PC-9 (cell line): ENCODE data around the gene CLCA1.

Experiments
- EZH2 ChIP-seq: fragments of 200-600 bp; sonication (generic); IDR thresholded peaks from 2 replicates; pipeline ENCODE4 v1.8.0; 2017; ENCODE audit warnings: antibody characterized with exemption, low read depth
- TF ChIP-seq, protein P1 (sequence below): fragments of 200-600 bp; sonication (generic); conservative IDR thresholded peaks from 2 replicates; pipeline ENCODE4 v1.6.1; 2017; ENCODE audit warnings: mixed run types, antibody characterized with exemption, mild to moderate bottlenecking, moderate library complexity

DNA sequence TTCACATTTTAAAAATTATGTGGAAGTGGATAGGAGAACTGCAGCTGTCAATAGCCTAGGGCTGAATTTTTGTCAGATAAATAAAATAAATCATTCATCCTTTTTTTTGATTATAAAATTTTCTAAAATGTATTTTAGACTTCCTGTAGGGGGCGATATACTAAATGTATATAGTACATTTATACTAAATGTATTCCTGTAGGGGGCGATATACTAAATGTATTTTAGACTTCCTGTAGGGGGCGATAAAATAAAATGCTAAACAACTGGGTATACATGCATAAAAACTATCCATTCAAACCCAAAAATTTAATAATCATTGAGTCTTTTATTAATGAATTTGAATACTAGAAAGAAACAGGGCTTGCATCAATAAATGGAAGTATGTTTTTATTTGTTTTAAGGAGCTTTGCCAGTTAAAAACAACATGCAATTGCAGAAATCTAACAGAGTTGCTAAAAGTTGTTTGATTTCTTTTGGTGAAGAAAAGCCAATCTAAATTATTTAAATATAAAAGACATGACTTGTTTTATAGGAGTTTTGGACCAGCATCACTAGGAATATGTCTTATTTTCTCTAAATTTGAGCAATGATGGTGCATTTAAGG is 31.4 kb downstream of the CLCA1 start:
- TF ChIP-seq, protein P1, sequence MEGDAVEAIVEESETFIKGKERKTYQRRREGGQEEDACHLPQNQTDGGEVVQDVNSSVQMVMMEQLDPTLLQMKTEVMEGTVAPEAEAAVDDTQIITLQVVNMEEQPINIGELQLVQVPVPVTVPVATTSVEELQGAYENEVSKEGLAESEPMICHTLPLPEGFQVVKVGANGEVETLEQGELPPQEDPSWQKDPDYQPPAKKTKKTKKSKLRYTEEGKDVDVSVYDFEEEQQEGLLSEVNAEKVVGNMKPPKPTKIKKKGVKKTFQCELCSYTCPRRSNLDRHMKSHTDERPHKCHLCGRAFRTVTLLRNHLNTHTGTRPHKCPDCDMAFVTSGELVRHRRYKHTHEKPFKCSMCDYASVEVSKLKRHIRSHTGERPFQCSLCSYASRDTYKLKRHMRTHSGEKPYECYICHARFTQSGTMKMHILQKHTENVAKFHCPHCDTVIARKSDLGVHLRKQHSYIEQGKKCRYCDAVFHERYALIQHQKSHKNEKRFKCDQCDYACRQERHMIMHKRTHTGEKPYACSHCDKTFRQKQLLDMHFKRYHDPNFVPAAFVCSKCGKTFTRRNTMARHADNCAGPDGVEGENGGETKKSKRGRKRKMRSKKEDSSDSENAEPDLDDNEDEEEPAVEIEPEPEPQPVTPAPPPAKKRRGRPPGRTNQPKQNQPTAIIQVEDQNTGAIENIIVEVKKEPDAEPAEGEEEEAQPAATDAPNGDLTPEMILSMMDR: peak; percentile 100
- no peak for TF ChIP-seq EZH2
